Epidermal melanocyte (primary cell): ENCODE measurements around the gene ADARB1.
A peak's percentile ranks its signal among the peaks of the same experiment; 100 is the strongest.

Experiments
- DNase-seq: peaks from one replicate; pipeline ENCODE4 v3.0.0; 2011; ENCODE audit warnings: low spot score; ENCODE audit not compliant: insufficient read length

The ADARB1 gene

GRCh38 chr21:45074818-45075595, 627 bp downstream of the ADARB1 start:
- no peak for DNase-seq

- DNase-seq: no peak
Measured at GRCh38 chr21:45075596-45076244, 1.3 kb downstream of the ADARB1 start.

- DNase-seq: peak; percentile 65
Measured at GRCh38 chr21:45076245-45076711, 1.9 kb downstream of the ADARB1 start.

GRCh38 chr21:45078371-45078770, 4.0 kb downstream of the ADARB1 start:
- no peak for DNase-seq

GRCh38 chr21:45078877-45079281, 4.5 kb downstream of the ADARB1 start:
- no peak for DNase-seq

GRCh38 chr21:45079351-45079750, 5.0 kb downstream of the ADARB1 start:
- no peak for DNase-seq

- no peak for DNase-seq
Measured at GRCh38 chr21:45080232-45080631, 5.9 kb downstream of the ADARB1 start.

GRCh38 chr21:45080639-45081414, 6.4 kb downstream of the ADARB1 start:
- no peak for DNase-seq

GRCh38 chr21:45081636-45082035, 7.3 kb downstream of the ADARB1 start:
- no peak for DNase-seq

- no peak for DNase-seq
Measured at GRCh38 chr21:45082736-45083135, 8.4 kb downstream of the ADARB1 start.

GRCh38 chr21:45084121-45084520, 9.7 kb downstream of the ADARB1 start:
- DNase-seq: no peak

- no peak for DNase-seq
Measured at GRCh38 chr21:45084881-45085536, 10.6 kb downstream of the ADARB1 start.

GRCh38 chr21:45085700-45086099, 11.3 kb downstream of the ADARB1 start:
- DNase-seq: no peak

- DNase-seq: no peak
Measured at GRCh38 chr21:45086337-45086958, 12.1 kb downstream of the ADARB1 start.

GRCh38 chr21:45087022-45087823, 12.8 kb downstream of the ADARB1 start:
- DNase-seq: no peak

GRCh38 chr21:45088116-45088515, 13.7 kb downstream of the ADARB1 start:
- no peak for DNase-seq

GRCh38 chr21:45088729-45089128, 14.3 kb downstream of the ADARB1 start:
- no peak for DNase-seq

- no peak for DNase-seq
Measured at GRCh38 chr21:45089964-45090363, 15.6 kb downstream of the ADARB1 start.

GRCh38 chr21:45090966-45091365, 16.6 kb downstream of the ADARB1 start:
- no peak for DNase-seq
